RWPE1 (cell line): Measurements from ENCODE around the gene SLC2A11.

Source experiments
- CTCF ChIA-PET: fragments of 350-600 bp; sonication (Branson Sonifier 250); formaldehyde crosslinking; extraction: SDS; loops from one replicate; lab custom pipeline; 2021; lab: Yijun Ruan, JAX
- POLR2A ChIA-PET: fragments of 400-600 bp; formaldehyde crosslinking; extraction: SDS; loops from one replicate; lab custom pipeline; 2020; ENCODE audit warnings: antibody characterized with exemption; ENCODE audit not compliant: low non-redundant PET; lab: Yijun Ruan, JAX
- DNase-seq: peaks from one replicate; pipeline ENCODE4 v3.0.0; 2012; ENCODE audit warnings: low spot score
- H3K27ac ChIP-seq: fragments of 450-650 bp; 2 replicates; pipeline ENCODE4 v1.5.1; 2017
- TF ChIP-seq, protein P1 (sequence below): fragments of 450-650 bp; conservative IDR thresholded peaks from 2 replicates; pipeline ENCODE4 v1.5.1; 2017; ENCODE audit warnings: low read depth, mild to moderate bottlenecking

Gene SLC2A11

DNA sequence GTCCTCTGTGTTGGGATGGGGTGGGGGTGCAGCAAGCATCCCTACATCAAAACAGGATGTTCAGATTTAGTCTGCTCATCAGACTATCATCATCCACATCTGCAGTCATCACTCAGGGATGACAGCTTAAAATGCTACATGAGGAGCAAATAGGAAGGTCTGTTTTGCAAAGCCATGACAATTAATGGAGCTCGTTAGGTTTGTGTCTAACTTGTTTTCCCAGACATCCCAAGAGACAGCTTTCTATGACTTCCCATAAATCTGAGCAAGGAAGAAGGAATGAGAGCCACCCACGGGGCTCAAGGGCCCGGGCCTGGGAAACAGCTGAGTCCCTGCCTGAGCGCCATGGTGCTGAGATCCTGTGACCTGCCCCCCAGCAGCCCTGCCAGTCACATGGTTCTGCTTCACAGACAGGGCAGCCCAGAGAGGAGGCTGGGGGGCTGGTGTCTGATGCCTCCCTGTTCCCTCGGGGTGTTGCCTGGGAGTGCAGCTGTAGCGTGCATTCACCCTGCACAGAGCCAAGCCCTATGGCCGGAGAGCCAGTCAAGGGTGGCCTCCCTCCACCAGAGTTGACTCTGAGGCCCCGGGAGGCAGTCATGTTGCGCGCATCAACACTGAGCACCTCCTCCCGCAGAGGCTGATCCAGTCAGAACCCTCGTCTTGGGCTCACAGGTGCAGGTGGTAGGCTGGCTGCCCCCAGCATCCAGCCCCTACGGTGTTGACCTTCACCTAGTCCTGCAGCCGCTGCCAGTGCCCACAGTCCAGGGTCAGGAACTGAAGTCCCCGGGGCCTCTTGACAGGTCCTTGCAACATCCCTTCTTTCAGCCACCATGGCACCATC lies 30.9 kb upstream of the SLC2A11 start:
- POLR2A ChIA-PET = no interaction called here
- DNase-seq = no peak
- H3K27ac ChIP-seq = peak overlapping the region; percentile 64
- TF ChIP-seq, protein P1, sequence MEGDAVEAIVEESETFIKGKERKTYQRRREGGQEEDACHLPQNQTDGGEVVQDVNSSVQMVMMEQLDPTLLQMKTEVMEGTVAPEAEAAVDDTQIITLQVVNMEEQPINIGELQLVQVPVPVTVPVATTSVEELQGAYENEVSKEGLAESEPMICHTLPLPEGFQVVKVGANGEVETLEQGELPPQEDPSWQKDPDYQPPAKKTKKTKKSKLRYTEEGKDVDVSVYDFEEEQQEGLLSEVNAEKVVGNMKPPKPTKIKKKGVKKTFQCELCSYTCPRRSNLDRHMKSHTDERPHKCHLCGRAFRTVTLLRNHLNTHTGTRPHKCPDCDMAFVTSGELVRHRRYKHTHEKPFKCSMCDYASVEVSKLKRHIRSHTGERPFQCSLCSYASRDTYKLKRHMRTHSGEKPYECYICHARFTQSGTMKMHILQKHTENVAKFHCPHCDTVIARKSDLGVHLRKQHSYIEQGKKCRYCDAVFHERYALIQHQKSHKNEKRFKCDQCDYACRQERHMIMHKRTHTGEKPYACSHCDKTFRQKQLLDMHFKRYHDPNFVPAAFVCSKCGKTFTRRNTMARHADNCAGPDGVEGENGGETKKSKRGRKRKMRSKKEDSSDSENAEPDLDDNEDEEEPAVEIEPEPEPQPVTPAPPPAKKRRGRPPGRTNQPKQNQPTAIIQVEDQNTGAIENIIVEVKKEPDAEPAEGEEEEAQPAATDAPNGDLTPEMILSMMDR = no peak
- CTCF ChIA-PET = interaction anchor here (0.6 kb wide), 1 partner anchor 84 kb away, joined by 3 read pairs; no protein-coding TSS in a partner anchor

DNA sequence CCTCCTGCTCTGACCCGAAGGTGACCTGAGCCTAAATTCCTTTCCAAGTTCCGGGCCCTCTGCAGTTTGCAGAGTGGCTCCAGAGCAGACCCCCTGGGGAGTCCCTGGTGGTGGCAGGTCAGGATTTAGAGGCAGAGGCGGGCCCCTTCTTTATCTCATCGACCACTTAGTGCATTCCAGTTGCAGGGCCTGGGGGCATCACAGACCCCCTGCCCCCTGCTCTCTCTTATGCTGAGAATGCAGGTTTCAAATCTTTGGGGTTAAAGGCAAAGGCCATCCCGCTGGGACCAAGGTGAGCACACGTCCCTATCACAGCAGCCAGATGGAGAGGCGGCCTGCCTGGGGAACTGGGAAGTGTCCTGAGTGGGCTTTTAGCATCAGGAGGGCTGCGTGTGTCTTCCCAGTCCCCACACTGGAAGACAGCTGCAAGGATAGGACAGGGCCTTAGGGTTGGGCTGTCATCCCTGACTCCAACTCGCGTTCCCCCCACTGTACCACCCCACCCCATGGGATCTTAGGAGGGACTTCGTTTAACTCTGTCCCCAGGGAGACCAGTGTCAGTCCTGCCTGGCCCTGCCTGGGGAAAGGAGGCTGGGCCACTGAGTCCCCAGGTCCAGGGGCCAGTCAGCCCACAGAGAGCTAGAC lies 30.2 kb upstream of the SLC2A11 start:
- TF ChIP-seq, protein P1 = no peak
- no peak for DNase-seq
- CTCF ChIA-PET = interaction anchor here (0.6 kb wide), 1 partner anchor 72 kb away, joined by 4 read pairs; no protein-coding TSS in a partner anchor
- POLR2A ChIA-PET = no interaction called here
- peak overlapping the region; percentile 64; the same call in 1 of the 2 replicates for H3K27ac ChIP-seq

DNA sequence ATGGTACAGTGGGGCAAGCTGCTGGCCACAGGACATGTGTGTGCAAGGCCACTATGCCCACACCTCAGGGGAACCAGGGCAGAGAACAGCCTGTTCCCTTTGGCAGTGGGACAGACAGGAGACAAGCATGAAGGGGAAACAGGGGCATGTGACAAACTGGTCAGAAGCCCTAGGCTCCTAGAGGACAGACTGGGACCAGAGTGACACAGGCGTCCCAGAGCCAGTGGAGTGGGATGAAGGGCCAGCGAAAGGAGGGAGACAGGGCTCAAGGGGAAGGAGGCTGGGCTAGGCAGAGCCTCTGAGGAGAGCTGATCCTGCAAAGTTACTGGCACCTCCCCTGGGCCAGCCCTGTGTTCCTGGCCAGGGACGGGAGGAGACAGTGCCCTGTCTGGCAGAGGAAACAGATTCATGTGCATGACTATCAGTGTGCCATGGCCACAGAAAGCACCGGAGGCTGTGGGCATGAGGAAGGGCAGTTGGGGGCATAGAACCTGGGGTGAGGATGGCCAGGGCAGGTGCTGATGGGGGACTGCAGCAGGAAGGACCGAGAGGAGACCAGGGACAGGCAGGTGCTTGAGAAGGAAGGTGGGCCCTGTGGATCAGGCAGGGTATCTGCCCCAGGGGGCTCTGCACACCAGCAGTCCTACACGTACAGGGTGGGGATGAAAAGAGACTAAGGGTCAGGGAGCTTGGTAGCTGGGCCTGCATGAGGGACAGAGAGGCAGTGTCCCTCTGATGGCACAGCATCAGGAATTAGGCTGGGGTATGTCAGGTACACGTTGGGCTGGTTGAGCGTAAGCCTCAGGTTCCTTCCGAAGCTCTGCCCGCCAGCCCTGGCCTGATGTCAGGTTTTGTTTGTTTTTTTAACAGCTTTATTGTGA lies 28.6 kb upstream of the SLC2A11 start:
- DNase-seq = no peak
- H3K27ac ChIP-seq = peak overlapping the region; percentile 32
- ChIA-PET POLR2A (no interaction called here), CTCF (interaction anchor here (0.6 to 1.1 kb wide), 2 partner anchors 21 to 442 kb away, joined by 3 to 5 read pairs; no protein-coding TSS in a partner anchor)
- TF ChIP-seq, protein P1 = no peak

DNA sequence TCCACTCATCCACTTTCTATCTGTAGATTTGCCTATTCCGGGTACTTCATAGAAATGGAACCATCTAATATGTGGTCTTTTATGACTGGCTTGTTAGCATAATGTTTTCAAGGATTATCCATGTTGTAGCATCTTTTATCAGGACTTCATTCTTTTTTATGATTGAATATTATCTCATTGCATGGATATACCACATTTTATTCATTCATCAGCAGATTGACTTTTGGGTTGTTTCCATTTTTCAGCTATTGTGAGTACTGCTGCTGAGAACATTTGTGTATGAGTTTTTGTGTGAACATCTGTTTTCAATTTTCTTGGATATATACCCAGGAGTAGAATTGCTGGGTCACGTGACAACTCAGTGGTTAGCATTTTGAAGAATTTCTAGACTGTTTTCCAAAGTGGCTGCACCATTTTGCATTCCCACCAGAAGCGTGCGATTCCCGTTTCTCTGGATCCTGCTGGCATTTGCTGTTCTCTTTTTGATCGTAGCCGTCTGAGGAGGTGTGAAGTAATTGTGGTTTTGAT lies 27.8 kb upstream of the SLC2A11 start:
- ChIA-PET CTCF (no interaction called here), POLR2A (no interaction called here)
- TF ChIP-seq, protein P1 = no peak
- H3K27ac ChIP-seq = no peak overlapping the region
- DNase-seq = no peak

DNA sequence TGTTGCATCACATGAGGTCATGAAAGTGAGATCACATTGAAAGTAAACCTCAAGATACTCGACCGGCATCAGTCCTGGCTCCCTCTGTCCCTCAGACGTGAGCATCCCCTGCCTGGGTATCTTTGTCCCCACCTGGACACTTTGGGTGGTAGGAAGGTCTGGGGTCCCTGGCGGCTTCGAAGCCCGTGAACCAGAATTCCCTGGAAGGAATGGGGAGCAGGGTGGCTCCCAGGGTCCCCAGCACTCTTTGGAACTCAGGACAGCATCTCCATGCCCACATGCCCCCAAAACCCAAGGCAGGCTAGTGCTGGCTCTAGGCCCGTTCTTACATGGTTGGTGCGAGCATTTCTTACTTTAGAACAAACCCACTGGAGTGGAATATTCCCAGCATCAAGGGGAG lies 26.4 kb upstream of the SLC2A11 start:
- no peak overlapping the region for H3K27ac ChIP-seq
- POLR2A ChIA-PET = no interaction called here
- CTCF ChIA-PET = no interaction called here
- DNase-seq = no peak
- TF ChIP-seq, protein P1 = no peak
